Cardiac septum (tissue), 1 donor: ENCODE data around the gene WNT3A. TPM values are rescaled to one million over a fixed set of nuclear protein-coding genes. Genes with fewer than 3 reads are reported as not detected.
"Not testable (repeated sequence)": the region's sequence is repeated elsewhere in the genome, so short reads cannot be mapped to it uniquely, and the experiment has no call there.

ENCODE experiments used
- DNase-seq: peaks from one replicate; pipeline ENCODE4 v3.0.0-alpha.2; 2020; ENCODE audit warnings: low spot score
- intact Hi-C: fragments of 100-400 bp; cut with DNase I; formaldehyde crosslinking; loops from one replicate; pipeline ENCODE4 v1.14.0; 2022
- long read RNA-seq: library from polyadenylated mRNA; unstranded; transcript quantifications from one replicate; pipeline ENCODE4 v2.0.0, GENCODE V29; 2021
- total RNA-seq: library from RNA; stranded (reverse); fragmentation: NEBNext Ultra II Directional; extraction: Animal tissue kit (Norgen Biotek cat#: 25700); gene quantifications from one replicate; pipeline ENCODE4 v1.2.1, GENCODE V29; 2021
- donor health status: DM: no; HTN: no; CAD: no.

The WNT3A gene, protein sequence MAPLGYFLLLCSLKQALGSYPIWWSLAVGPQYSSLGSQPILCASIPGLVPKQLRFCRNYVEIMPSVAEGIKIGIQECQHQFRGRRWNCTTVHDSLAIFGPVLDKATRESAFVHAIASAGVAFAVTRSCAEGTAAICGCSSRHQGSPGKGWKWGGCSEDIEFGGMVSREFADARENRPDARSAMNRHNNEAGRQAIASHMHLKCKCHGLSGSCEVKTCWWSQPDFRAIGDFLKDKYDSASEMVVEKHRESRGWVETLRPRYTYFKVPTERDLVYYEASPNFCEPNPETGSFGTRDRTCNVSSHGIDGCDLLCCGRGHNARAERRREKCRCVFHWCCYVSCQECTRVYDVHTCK
- not detected for total RNA-seq
- long read RNA-seq: 0 reads

DNA sequence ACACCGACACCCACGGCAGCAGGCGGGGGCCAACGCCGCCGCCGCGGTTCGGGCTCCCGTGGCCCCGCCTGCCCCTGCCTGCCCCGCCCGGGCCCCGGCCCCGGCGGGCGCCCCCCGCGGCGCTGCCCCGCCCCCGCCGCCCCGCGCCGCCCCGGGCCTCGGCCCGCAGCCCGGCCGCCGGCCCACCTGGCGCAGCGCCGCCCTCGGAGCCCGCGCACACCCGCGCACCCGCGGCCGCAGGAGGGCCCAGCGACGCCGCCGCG lies at the start of gene WNT3A:
Gene WNT3A (plus strand): TSS at position 213 of the 263 bp plus-strand sequence. CDS start 131 bp downstream, outside the sequence.
- intact Hi-C loops: loop anchor here (10.0 kb wide), 1 partner anchor 118 kb away; no protein-coding TSS in a partner anchor
- no peak for DNase-seq

DNA sequence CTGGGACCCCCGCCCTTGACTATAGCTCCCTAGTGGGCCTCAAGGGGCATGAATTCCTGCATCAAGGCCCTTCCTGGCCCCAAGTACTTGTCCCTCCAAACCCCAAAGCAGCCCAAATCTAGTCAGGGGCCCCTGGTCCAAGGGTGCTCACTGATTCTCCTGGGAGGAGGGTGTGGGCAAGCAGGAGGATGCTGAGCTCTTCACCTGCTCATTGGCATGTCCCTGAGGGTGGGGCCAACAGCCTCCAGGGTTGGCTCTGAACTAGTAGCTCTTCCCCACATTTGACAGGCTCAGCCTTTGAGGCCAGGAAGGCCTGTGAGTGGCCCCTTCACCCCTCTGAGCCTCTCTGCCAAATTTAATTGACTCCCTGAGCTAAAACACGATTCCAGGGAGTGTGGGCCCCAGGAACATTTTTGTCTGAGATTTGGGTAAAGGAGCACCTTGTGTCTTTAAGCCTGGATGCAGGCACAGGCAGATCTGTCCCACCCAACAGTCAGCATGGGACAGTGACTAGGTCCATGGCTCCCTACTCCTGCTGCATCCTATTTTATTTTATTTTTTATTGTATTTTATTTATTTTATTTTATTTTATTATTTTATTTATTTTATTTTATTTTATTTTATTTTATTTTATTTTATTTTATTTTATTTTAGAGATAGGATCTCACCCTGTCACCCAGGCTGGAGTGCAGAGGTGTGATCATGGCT lies 48.0 kb upstream of the WNT3A start:
- peak; percentile 63 for DNase-seq
- intact Hi-C loops: no loop called here

DNA sequence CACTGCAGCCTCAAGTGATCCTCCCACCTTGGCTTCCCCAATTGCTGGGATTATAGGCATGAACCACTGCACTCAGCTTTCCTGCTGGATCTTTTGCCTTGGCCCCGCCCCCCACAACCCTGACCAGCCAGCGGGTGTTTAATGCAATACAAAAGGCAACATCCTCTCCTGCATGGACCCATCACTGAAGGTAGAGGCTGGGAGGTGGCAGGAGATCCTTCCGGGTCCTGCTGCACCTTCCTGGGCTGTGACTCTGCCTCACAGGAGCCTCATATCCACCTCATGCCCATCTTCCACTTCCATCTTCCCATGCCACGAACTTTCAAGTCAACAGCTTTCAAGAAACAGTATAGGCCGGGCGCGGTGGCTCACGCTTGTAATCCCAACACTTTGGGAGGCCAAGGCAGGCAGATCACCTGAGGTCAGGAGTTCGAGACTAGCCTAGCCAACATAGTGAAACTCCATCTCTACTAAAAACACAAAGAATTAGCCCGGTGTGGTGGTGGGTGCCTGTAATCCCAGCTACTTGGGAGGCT lies 47.4 kb upstream of the WNT3A start:
- DNase-seq: no peak
- intact Hi-C loops: no loop called here

DNA sequence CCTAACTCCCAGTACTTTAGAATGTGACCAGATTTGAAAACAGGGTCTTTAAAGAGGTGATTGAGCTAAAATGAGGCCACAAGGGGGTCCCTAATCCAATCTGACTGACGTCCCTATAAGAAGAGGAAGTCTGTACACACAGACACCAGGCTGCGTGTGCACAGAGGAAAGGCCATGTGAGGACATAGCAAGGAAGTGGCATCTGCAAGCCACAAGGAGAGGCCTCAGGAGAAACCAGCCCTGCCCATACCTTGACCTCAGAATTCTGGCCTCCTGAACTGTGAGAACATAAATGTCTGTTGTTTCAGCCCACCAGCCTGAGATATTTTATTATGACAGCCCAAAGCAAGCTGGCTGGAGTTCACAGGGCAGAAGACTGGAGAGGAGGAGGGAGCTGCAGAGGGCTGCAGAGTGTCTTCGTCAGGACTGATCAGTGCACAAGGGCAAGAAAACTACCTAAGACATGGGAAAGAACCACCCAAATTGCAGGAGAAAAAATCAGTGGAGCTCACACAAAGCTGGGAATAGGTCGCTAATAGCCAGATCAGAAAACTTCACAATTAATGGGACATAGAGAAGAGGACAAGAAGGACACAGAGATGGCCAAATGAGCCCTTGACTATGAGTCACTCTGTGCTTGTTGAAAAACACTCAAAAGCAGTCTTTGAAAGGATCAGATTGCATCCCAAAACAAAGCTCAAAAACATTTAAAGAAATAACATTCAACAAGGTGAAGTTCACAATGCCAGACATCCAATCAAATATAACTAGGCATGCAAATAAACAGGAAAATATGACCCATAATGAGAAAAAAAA lies 44.9 kb upstream of the WNT3A start:
- intact Hi-C loops: no loop called here
- DNase-seq: no peak

DNA sequence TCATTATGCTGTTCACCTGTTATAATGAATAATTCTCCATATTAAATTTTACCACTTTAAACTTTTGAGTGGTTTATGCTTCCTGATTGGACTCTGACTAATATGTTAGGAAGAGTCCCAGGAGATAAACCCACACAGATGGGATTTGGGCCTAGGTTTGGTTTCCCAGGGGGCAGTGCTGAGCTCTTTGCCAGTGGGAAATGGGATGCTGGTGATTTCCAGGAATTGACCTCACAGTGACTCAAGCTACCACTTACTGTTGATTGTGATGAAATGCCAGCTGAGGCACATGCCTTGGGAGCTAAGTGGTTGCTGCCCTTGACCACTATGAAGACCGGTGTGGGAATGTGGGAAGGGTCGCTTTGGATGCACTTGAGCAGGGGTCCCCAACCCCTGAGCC lies 40.1 kb upstream of the WNT3A start:
- DNase-seq, intact Hi-C loops: not testable (repeated sequence)

DNA sequence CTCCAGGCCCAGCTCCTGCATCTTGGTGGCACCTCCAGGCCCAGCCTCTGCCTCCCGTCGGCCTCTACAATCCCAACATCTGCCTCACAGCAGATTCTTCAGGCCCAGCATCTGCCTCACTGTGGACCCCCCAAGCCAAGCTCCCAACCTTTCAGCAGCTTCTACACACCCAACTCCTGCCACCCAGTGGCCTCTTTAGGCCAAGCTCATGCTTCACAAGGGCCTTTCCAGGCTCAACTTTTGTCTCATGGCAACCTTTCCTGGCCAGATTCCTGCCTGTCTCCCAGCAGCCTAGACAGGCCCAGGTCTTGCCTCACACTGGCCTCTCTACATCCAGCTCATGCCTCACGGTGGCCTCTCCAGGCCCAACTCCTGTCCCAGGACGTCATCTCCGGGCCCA lies 39.0 kb upstream of the WNT3A start:
- intact Hi-C loops, DNase-seq: not testable (repeated sequence)

DNA sequence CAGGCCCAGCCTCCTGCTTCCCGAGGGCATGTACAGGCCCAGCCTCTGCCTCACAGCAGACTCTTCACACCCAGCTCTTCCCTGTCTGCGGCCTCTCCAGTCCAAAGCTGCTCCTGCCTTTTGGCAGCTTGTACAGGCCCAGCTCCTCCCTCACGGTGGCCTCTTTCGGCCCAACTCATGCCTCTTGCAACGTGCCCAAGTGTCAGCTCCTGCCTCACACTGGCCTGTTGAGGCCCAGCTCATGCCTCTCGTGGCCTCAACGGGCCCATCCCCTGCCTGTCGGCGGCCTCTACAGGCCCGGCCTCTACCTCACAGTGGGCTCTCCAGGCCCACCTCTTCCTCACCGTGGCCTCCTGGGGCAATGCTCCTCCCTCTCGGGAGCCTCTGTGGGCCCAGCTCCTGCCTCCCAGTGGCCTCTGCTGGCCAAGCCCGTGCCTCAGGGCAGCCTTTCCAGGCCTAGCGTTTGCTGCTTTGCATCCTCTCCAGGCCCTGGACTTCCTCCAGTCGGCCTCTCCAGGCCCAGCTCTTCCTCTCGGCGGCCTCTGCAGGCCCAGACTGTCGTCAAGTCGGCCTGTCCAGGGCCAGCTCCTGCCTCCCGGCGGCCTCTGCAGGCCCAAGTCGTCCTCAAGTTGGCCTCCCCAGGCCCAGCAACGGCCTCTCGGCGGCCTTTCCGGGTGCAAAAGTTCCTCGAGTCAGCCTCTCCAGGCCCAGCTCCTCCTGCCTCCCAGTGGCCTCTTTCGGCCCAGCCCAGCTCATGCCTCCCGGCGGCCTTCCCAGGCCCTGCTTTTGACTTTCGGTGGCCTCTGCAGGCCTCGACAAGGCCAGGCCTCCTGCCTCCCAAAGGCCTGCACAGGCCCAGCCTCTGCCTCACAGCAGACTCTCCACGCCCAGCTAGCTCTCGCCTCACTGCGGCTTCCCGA lies 36.5 kb upstream of the WNT3A start:
- intact Hi-C loops, DNase-seq: not testable (repeated sequence)

DNA sequence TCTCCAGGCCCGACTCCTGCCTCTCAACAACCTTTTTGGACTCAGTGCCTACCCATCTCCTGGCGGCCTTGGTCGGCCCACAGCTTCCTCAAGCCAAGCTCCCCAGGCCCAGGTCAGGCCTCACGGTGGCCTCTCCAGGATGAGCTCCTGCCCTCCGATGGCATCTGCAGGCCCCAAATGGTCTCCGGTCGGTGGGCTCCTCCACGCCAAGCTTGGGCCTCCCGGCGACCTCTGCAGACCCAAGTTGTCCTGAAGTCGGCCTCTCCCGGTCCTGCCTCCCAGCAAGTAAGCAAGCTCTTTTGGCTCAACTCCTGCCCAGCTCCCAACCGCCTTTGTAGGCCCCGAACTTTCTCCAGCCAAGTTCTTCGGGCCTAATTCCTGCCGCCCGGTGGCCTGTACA lies 35.6 kb upstream of the WNT3A start:
- intact Hi-C loops, DNase-seq: not testable (repeated sequence)

DNA sequence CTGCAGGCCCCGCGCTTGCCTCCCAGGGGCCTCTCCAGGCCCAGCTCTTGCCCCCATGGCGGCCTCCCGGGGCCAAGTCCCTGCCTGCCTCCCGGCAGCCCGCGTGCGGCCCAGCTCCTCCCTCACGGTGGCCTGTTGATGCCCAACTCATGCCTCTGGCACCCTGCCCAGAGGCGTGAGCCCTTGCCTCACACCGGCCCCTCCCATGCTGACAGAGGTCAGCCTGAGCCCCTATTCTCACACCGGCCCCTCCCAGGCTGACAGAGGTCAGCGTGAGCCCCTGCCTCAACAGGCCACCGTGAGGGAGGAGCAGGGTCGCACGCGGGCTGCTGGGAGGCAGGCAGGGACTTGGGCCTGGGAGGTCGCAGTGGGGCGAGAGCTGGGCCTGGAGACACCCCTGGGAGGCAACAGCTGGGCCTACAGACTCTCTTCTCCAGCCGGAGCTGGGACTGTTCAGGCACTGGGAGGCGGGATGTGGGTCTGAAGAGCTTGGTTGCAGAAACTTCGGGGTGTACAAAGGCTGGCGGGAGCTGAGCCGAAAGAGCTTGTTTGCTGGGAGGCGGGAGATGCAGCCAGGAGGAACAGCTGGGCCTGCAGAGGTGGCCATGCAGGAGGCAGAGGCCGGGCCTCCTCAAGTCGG lies 35.0 kb upstream of the WNT3A start:
- intact Hi-C loops, DNase-seq: not testable (repeated sequence)

DNA sequence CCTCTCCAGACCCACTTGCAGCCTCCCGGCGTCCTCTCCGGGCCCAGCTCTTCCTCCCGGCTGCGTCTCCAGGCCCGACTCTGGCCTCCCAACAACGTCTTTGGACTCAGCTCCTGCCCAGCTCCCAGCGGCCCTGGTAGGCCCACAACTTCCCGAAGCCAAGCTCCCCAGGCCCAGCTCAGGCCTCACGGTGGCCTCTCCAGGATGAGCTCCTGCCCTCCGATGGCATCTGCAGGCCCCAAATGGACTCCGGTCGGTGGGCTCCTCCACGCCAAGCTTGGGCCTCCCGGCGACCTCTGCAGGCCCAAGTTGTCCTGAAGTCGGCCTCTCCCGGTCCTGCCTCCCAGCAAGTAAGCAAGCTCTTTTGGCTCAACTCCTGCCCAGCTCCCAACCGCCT lies 34.5 kb upstream of the WNT3A start:
- DNase-seq, intact Hi-C loops: not testable (repeated sequence)

DNA sequence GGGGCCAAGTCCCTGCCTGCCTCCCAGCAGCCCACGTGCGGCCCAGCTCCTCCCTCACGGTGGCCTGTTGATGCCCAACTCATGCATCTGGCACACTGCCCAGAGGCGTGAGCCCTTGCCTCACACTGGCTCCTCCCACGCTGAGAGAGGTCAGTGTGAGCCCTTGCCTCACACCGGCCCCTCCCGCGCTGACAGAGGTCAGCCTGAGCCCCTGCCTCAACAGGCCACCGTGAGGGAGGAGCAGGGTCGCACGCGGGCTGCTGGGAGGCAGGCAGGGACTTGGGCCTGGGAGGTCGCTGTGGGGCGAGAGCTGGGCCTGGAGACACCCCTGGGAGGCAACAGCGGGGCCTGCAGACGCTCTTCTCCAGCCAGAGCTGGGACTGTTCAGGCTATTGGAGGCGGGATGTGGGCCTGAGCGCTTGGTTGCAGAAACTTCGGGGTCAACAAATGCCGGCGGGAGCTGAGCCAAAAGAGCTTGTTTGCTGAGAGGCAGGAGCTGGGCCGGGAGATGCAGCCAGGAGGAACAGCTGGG lies 33.9 kb upstream of the WNT3A start:
- DNase-seq, intact Hi-C loops: not testable (repeated sequence)

DNA sequence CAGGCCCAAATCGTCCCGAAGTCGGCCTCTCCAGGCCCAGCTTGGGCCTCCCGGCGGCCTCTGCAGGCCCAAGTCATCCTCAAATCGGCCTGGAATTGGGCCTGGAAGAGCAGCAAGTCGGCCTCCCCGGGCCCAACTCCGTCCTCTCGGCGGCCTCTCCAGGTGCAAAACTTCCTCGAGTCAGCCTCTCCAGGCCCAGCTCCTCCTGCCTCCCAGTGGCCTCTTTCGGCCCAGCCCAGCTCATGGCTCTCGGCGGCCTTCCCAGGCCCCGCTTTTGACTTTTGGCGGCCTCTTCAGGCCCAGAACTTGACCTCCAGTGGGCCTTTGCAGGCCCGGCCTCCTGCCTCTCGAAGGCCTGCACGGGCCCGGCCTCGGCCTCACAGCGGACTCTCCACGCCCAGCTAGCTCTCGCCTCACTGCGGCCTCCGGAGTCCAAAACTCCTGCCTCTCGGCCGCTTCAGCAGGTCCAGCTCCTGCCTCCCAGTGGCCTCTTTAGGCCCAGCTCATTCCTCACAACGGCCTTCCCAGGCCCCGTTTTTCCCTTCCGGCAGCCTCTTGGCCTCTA lies 33.0 kb upstream of the WNT3A start:
- DNase-seq, intact Hi-C loops: not testable (repeated sequence)

DNA sequence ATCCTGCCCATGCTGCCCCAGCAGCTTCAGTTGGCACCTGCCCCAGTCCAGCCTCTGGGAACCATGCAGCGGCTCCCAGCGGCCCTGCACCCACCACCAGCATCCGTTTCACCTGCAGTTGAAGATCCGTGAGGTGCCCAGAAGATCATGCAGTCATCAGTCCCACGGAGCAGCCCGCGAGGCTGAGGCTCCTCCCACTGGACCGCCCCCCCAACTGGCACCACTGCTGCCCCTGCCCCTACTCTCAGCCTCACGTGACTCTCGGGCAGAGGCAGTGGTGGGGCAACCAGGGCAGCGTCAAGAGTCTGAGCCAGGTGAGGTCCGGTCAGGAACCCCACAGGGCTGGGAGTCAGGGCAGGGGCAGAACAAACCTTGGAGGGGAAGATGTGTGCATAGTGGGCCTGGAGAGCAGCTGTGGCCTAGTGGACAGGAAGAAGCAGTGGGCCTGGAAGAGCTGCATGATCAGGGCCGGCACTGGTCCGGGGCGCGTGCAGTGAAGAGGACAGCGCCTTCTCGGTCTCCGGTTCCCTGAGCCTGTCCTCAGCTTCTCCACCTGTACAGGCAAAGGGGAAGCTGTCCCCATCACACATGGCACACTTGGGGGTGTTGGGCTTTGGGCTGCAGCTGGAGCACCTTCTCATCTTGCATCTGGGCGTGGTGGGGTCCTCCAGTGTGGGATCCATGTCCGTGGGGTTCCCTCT lies 31.1 kb upstream of the WNT3A start:
- intact Hi-C loops, DNase-seq: not testable (repeated sequence)

DNA sequence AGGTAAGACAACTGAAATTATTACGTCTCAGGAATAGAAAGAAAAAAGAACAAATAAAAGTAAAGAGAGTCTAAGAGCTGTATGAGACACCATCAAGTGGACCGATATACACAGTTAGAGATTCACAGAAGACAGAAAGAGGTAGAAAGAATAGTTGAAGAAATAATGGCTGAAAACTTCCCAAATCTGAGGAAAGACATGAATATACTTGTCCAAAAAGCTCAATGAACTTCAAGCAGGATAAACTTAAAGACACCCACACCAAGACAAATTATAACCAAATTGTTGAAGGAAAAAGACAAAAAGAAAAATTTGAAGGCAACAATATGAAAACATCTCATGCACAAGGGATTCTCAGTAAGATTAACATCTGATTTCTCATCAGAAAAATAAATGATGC lies 19.6 kb upstream of the WNT3A start:
- DNase-seq: no peak
- intact Hi-C loops: no loop called here

DNA sequence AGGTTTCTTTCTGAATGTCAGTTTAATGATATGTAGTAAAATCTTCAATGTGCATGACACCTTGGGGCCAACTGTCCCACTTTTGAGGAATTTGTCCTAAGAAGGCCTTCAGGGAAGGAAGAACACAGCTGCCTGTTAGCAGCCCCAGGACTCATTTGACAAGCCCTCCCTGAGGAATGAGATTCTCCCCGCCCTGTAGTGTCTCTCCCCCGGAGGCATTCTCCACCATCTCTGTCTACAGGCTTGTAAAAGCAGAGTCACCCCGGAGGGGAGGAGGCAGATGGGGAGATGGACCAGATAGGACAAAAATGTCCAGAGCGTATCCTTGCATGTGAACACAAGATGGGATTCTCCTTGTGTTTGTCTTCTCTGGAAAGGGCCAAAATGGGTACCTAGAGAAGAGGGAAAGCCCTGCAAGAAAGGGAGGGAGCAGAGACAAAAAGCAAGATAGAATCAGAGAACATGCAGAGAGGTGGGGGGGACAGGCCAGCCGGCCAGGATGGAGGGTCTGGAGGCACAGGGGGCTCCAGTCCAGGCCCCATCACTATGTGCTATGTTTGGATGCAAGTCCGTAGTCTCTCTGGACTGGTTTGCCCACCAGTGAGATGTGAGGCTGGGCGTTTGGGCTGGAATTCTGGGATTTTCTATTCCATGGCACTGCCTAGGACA lies 12.0 kb upstream of the WNT3A start:
- intact Hi-C loops: no loop called here
- DNase-seq: peak; percentile 54

DNA sequence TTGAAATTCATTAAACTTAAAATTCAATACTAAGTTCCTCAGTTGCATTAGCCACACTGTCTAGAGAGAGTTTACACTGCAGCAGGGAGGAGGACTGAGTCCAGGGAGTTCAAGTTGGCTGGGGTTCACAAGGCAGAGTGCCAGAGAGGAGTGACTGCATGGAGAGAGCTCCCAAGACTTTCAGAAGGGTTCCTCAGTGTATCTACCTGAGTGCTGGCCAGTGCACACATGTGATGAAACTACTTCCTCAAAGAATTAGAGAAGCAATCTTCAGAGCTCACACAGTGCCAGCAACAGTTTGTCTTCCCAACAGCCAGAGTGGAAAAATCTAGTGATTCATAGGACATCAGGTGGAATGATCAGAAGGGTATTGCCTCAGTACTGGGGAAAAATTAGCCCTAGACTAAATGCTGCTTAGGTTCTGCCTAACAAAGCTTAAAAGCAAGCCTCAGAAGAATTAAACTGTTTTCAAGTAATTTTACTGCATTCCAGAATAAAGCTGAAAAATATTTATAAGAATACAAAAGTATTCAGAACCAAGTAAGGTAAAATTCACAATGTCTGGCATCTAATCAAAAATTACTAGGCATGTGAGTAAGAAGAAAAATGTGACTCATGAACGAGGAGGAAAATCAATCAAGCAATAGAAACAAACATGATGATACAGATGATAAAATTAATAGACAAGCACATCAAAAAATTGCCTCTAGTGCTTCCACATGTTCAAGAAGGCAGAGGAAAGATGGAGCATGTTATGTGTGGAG lies 10.4 kb upstream of the WNT3A start:
- intact Hi-C loops: no loop called here

More for the DNA sequence above, 10.4 kb upstream of the WNT3A start:
- DNase-seq: peak; percentile 22
